GM21367 (cell line): ENCODE measurements around the gene OIP5.
"Not testable (repeated sequence)": the region's sequence is repeated elsewhere in the genome, so short reads cannot be mapped to it uniquely, and the experiment has no call there.

Experiments used
- ATAC-seq: cut with Tn5 transposase; IDR thresholded peaks from one replicate; pipeline ENCODE4 v1.9.1; 2021; ENCODE audit not compliant: unreplicated experiment

The OIP5 gene

DNA sequence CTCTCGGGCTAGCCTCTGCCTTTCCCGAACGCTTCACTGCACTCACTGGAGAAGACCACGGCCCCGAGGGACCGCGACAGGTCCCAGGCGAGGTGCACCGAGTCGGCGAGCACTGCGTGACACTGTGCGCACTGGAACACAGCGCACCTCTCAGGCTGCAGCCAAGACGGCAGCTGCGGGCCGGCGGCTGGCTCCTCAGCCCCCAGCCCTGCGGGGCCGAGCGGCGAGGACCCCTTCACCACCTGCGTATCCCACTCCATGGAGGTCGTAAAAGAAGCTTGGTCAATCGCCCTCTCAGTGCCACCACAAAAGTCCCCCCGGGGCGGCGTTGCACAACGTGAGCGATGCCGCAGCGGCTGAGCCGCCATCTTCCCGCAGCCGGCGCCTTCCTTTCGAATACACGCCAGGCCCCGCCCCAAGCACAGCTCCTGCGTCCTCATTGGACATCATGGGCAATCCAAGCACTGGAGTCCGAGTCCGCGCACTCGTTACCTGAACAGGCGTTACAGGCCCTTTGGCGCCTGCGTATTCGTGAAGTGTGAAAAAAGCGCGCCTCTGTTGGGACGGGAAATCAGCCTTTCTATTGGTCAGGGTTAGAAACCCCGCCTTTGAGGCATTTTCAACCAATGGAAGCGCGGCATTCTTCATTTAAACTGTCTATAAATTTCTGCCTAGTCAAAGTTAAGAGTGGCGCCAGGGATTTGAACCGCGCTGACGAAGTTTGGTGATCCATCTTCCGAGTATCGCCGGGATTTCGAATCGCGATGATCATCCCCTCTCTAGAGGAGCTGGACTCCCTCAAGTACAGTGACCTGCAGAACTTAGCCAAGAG lies at the start of gene OIP5, which contains the start of gene NUSAP1:
TSS of gene OIP5 (minus strand) at position 398 of the 832 bp plus-strand sequence. CDS start at position 368, 30 bp downstream.
TSS of gene NUSAP1 (plus strand) at position 688 of the 832 bp plus-strand sequence. CDS start at position 765, 77 bp downstream.
- peak; percentile 78 for ATAC-seq

DNA sequence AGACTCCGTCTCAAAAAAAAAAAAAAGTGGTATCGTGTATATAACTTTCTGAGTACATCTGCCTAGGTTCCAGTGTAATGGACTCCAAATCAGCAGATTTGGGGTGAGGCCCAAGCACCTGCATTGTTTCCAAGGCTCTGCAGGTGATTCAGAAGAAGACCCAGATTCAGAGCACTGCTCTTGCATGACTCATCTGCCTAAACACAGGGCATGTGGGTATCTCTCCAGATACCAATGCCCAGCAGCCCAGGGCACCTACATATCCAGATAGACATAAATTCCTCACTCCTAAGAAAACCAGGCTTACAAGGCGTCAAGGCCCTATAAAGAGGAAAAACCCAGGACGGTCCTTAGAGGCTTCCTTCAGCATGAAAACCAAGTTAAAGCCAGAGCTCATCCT lies 45.6 kb upstream of the OIP5 start:
- ATAC-seq, result no peak

DNA sequence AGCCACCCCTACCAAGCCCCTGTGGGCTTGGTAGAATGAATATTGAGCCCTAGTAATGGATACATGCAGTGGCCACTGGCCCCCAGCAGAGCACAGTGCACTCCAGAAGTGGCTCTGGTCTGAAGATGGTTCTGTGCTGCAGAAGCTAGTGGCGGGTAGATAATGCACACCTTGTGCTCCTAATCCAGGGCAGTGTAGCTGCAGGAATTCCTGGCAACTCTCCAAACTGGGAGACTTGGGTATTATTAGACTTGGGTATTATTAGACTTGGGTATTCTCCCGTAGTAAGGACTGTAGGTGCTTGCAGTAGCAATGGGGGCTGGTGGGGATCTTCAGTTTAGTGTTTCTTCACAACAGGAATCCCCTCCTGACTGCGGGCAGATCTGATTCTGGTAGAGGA lies 35.0 kb upstream of the OIP5 start:
- no peak for ATAC-seq

DNA sequence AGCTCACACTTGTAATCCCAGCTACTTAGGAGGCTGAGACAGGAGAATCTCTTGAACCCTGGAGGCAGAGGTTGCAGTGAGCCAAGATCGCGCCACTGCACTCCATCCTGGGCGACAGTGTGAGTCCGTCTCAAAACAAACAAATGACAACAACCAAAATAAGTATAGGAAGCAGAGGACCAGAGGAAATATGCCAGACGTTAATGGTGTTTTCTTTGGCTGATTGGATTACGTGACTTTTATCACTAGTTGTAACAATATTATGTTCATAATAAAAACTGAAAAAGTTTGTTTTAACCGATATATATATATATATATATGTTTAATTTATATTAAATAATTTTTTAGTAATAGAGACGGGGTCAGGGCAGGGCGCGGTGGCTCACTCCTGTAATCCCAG lies 22.0 kb upstream of the OIP5 start:
- ATAC-seq, result no peak

DNA sequence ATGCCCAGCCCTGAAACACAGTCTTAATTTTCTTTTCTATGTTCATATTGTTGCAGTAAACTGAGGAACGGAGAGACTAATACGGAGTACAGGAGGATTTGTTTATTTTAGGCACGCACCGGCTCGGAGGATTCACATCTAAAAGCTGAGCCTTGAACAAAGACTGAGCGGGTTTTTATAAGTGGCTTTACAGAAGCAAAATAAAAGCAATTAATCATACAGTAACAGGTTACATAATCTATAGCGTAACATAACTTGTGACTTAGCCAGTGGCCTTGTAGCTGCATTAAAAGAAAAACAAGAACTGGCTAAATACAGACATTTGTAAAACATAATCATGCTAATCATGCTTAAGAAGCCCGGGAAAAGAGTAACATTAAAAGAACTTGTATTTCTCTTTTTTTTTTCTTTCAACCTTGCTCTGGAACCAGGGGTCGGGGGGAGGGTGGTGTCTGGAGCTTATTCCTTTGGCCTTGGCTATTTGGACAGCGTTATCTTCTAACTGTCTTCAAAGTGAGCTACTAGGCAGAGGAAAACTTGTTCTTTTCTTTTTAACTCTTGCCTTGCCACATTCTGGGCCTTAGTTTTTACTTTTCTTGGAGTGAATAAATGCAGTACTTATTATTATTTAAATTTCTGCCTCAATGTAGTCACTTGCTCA lies 17.8 kb upstream of the OIP5 start:
- ATAC-seq, result no peak

DNA sequence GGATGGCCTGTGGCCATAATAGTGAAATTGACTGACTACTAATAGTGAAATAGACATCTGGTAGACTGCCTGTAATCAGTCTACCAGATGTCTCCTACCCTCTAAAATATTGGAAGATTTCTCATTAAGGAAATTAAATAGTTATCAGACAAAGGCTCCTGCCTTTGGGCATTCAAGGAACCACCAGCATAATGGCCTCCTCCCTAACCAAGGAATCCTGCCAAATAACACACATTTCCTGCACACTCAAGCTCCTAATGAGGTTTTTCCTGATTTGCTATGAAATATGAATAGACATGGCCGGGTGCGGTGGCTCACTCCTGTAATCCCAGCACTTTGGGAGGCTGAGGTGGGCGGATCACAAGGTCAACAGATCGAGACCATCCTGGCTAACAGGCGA lies 14.8 kb upstream of the OIP5 start:
- ATAC-seq, result no peak

DNA sequence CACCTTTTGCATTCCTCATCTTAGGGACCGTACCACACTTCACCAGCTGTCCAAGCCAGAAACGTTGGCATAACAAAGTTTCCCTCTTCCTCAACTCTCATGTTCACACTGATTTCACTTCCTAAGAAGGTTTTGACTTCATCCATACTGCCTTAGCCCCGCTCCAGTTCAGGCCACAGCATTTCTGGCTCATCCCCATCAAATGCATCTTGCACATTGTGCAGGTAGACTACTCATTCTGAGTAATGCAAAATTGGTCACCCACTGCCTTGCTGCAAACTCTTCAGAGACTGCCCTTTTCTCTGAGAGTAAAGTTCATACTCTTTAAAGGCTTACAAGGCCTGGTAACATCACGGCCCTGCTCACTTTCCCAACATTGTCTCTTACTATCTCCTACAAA lies 9.1 kb upstream of the OIP5 start:
- ATAC-seq, result no peak

DNA sequence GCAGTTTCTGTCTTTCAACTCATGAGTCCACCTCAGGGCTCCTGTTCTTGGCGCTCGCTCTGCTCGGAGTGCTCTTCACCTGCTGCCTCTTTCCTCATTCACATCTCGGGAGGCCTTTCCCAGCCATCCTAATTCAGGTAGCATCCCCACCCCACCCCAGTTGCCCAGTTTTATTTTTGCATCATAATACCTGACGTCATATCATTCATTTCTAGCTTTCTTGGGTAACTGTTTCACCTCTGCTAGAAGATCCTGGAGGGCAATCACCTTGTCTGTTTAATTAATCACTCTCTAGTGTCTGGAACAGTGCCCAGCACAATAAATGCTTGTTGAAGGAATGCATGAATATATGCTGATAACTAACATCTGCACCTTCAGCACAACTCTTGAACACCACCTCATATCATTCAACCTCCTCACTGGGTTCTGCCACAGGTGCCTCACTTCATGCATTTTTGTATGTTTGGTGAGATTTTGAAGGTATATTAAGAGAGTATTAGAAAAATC lies 7.9 kb upstream of the OIP5 start:
- no peak for ATAC-seq

DNA sequence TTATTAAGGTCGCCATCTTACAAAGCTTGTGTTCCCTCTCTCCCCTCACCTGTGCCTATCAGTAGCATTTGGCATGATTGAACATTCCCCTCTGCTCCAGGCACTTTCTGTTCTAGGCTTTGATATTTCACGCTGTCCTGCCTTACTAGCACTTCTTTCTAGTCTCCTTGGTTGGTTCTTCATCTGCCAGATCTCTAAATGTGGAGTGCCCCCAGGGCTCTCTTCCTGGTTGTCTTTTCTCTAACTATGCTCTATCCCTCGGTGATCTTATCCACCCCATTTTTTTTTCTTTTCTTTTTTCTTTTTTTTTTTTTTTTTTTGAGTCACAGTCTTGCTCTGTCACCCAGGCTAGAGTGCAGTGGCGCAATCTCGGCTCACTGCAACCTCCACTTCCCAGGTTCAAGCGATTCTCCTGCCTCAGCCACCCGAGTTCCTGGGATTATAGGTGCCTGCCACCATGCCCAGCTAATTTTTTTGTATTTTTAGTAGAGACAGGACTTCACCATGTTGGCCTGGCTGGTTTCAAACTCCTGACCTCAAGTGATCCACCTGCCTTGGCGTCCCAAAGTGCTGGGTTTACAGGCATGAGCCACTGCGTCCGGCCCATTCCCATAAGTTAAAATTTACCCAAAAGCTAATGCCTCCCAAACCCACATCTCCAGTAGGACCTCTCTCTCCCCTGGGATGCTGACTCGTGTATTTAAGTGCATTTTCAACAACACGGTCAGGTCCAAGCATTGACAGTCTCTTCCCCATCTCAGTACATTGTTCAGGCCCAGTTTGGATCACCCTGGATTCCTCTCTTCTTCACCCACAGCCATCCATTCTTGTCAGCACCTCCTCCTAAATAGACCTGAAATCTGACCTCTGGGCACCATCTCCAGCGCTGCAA lies 5.5 kb upstream of the OIP5 start:
- no peak for ATAC-seq

DNA sequence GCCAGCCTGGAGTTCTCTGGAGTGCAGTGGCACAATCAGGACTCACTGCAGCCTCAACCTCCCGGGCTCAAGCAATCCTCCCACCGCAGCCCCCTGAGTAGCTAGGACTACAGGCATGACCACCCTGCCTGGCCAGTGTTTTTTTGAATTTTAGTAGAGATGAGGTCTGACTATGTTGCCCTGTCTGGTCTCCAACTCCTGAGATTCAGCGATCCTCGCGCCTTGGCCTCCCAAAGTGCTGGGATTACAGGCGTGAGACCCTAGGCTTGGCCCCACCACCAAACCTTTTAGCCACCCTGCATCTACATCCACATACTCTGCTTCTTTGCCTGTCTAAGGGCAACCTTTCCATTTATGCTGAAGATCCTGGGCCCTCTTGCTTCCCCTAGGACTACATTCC lies 4.7 kb upstream of the OIP5 start:
- ATAC-seq, result no peak

DNA sequence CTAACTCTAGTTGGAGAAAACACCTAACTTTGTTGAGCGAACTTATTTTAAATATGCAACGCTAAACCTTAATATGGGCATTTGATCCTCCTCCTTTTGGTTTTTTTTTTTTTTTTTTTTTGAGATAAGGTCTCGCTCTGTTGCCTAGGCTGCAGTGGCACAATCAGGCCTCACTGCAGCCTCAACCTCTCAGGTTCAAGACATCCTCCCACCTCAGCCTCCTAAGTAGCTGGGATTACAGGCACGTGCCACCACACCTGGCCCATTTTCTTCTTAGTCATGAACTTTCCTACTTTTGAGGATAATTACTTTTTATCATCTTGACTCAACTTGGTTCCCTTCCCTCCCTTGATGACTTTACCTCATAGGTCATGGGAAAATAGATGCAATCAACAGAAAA lies 4.2 kb upstream of the OIP5 start:
- no peak for ATAC-seq

DNA sequence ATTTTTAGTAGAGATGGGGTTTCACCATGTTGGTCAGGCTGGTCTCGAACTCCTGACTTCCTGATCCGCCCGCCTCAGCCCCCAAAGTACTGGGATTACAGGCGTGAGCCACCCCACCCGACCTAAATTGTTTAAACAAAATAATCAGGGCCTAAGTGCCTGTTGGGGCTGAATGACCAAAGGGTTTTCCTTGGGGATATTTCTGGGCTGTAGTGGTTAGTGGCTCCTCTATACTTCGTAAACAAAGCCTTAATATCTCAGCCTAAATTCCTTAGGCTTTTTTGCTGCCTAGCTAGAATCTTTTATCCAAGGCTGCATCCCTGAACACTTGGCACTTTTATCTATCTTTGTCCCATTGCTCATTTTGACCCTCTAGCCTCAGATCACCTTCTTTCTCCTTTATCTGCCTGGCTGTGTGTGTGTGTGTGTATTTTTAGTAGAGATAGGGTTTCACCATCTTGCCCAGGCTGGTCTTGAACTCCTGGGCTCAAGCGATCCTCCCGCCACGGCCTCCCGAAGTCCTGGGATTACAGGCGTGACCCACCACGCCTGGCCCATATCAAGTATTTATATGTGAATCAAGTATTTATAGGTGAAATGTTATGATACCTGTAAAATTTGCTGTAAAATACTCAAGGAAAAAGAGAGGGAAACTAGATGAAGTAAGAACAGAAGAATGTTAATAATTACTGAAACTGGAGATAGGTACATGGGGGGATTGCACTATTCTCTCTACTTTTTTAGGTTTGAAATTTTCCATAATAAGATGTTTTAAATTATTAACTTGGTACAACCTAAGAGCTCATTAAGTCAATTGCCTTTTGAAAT lies 2.1 kb upstream of the OIP5 start:
- no peak for ATAC-seq

DNA sequence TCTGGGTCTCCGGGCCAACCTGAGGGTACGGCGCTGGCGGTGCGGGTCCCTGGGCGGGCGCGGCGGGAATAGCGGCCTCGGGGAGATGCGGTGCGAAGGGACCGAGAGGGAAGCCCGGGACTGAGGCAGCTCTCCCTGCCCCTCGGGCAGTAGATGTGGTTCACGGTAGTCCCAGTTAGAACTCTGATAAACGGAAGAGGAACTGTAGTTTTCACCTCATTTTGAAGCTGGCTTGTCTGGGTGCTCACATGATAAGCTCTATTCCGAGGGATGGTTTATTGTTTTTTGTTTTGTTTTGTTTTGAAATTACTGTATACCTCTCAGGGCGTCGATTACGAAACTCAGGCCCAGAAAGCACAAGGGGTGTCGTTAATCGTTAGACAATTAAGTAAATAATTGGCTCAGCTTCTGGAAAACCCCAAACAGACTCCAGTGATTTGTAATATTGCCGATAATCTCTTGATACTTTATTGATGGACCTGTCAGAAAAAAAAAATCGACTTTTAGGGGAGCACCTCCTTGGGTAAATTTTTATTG lies 703 bp upstream of the OIP5 start:
- ATAC-seq, result peak; percentile 21

DNA sequence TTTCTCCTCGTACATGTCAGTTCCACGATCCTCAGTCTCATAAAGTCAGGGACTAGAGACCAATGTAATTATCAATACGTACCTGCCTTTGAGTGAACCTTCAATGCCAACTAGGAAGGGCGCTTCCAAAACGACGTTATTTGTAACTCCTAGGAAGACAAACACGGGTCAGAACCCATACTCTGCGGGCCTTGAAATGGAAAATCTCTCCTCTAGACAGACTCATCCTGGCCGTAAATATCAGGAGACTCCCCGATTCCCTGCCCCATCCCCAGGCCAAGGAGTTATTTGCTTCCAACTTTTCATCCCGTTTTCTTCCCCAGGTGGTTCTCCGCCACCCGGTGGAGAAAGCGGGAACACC lies 578 bp downstream of the OIP5 start:
- ATAC-seq, result no peak

DNA sequence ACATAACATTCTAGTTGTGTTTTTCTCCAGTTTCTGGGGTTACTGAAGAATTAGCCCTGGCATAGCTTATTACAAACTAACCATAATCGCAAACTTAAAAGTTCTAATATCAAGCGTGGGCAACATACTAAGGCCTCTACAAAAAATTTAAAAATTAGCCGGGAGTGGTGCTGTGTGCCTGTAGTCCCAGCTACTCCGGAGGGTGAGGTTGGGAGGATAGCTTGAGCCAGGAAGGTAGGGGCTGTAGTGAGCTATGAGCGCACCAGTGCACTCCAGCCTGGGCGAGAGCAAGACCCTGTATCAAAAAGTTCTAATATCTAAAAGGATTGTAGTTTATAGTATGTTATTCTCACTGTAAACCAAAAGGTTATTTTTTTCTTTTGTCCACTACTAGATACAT lies 1.1 kb downstream of the OIP5 start:
- no peak for ATAC-seq

DNA sequence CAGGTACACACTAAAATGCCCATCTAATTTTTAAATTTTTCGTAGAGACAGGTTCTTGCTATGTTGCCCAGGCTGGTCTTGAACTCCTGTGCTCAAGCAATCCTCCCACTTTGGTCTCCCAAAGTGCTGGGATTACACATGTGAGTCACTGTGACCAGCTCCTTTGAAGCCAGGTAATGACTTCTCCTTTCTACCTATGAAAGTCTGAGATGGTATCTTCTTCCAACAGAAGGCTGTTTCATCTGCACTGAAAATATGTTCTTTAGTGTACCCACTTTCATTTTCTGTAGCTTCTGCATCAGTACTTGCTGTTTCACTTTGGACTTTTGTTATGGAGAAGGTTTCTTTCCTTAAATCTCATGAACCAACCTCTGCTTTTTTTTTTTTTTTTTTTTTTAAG lies 8.8 kb downstream of the OIP5 start:
- no peak for ATAC-seq

DNA sequence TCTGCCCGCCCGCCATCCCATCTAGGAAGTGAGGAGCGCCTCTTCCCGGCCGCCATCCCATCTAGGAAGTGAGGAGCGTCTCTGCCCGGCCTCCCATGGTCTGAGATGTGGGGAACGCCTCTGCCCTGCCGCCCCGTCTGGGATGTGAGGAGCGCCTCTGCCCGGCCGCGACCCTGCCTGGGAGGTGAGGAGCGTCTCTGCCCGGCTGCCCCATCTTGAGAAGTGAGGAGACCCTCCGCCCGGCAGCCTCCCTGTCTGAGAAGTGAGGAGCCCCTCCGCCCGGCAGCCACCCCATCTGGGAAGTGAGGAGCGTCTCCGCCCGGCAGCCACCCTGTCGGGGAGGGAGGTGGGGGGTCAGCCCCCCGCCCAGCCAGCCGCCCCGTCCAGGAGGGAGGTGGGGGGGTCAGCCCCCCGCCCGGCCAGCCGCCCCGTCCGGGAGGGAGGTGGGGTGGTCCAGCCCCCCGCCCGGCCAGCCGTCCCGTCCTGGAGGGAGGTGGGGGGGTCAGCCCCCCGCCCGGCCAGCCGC lies 11.5 kb downstream of the OIP5 start:
- ATAC-seq, result not testable (repeated sequence)

DNA sequence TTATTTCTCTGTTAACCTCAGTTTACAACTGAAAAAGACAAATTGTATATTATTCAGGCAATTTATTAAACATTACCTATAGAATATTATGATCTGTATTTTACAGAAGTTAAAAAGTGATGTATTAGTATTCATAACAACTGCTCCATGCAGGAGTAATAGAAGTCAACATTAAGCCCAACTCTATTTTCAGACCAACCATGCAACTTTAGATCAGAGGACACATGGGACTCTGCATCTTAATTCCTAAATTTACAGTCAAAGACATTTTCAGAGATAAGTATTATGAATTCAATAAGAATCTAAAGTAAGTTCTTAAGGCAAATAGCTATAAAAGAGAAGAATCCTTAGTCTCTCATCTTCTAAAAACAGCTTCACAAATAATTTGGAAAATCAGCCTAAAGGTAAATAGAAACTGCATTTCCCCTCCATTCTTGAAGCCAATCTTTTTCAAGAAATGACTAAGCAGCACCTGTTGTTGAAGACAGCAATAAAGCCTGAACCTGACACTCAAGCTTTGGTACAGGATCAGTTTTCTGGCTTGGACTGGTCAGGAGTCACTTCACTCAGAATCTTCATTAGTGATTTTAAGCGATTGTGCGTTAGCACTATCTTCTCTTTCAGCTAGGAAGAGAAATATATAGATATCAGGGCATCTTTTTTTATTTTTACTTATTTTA lies 23.0 kb downstream of the OIP5 start:
- no peak for ATAC-seq

DNA sequence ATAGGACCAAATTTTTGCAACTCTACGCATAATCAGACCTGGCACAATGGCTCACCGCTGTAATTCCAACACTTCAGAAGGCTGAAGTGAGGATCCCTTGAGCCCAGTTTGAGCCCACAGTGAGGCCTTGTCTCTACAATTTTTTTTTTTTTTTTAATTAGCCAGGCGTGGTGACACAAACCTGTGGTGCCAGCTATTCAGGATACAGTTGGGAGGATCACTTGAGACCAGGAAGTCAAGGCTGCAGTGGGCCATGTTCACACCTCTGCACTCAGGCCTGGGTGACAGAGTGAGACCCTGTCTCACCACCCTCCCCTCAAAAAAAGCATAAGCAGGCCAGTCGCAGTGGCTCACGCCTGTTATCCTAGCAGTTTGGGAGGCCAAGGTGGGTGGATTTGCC lies 24.7 kb downstream of the OIP5 start:
- no peak for ATAC-seq
